ENCODE measurements around the gene STPG1. TPM values are rescaled to one million over a fixed set of nuclear protein-coding genes. Genes with fewer than 3 reads are reported as not detected.

The STPG1 gene
- total and polyA plus RNA-seq, 2 of the 13 experiments (the other 11 are each of a cell fraction or from before 2014, with no cell fraction given) = 3.4 to 4.3 TPM

DNA sequence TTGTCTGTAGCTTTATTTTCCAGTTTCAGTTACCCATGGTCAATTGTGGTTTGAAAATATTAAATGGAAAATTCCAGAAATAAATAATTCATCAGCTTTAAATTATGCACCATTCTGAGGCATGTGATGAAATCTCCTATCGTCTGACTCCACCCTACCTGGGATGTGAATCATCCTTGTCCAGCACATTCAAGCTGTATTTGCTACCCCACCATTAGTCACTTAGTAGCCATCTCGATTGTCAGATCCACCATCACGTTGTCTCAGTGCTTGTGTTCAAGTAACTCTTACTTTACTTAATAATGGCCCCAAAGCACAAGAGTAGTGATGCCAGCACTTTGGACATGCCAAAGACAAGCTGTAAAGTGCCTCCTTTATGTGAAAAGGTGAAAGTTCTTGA, 4.0 kb downstream of the STPG1 start:
- no peak for TF ChIP-seq JDP2 (CRISPR knock-in tag; IDR thresholded peaks at IDR 0.05; ENCODE audit: borderline replicate concordance)
- no peak for TF ChIP-seq MBD4 (IDR thresholded peaks at IDR 0.05; ENCODE audit: borderline replicate concordance, low read length)
- no peak for TF ChIP-seq ARNTL (CRISPR knock-in tag; IDR thresholded peaks at IDR 0.05)
- FAIRE-seq = no peak
- no TSS peak for BruUV-seq (replicated peaks)
- no peak for ATAC-seq
- no peaks in the 10 kb centered on the region; a peak in 1 of 5 replicates for H3K27me3 ChIP-seq (ENCODE audit: control insufficient read depth in 1 of 2, insufficient read depth in 2 of 2, low read length in 2 of 2)
- H3K9ac ChIP-seq (ENCODE audit: insufficient read depth, low read depth, low read length) = no peak overlapping the region
- peaks cover 26% of the 10 kb centered on the region for H3K4me1 ChIP-seq (ENCODE audit: insufficient read depth, low read length)
- in situ Hi-C loops (cut with HindIII; ENCODE audit: extremely low pct_ligation_motif_present, low pct_unique_long_range_greater_than_20kb) (no loop called here), intact Hi-C loops (cut with micrococcal nuclease; ENCODE audit: unreplicated experiment) (no loop called here)
- no peak overlapping the region for H2AFZ ChIP-seq (ENCODE audit: low read length)
- H3K4me2 ChIP-seq (ENCODE audit: low read depth, low read length) = no peak overlapping the region
- H4K20me1 ChIP-seq (ENCODE audit: insufficient read depth, low read length) = no peaks in the 10 kb centered on the region
- no peak overlapping the region for H3K27ac ChIP-seq (ENCODE audit: extremely low read length, insufficient read depth, low read length)
- no peaks in the 10 kb centered on the region for H3K79me2 ChIP-seq (ENCODE audit: insufficient read depth, low read length)
- no peaks in the 10 kb centered on the region for H3K9me3 ChIP-seq (ENCODE audit: low read length)
- DNase-seq (ENCODE audit: low spot score) = no peak
- POLR2A ChIA-PET = no interaction called here
- WGBS (ENCODE audit: low lambda C conversion rate) = 68% methylated on average over 3 of the region's 3 CpGs
- CTCF ChIA-PET (ENCODE audit: low intra/inter-chr PET ratio, low total read pairs) = no interaction called here
- no peak overlapping the region for H3K4me3 ChIP-seq (replicated peaks in 1 of 3; ENCODE audit: insufficient read depth in 1 of 3, low read depth in 2 of 3, low read length in 3 of 3)
- H3K36me3 ChIP-seq (replicated peaks in 1 of 2; ENCODE audit: control insufficient read depth in 1 of 2, insufficient read depth in 2 of 2, low read length in 2 of 2) = no peaks in the 10 kb centered on the region

DNA sequence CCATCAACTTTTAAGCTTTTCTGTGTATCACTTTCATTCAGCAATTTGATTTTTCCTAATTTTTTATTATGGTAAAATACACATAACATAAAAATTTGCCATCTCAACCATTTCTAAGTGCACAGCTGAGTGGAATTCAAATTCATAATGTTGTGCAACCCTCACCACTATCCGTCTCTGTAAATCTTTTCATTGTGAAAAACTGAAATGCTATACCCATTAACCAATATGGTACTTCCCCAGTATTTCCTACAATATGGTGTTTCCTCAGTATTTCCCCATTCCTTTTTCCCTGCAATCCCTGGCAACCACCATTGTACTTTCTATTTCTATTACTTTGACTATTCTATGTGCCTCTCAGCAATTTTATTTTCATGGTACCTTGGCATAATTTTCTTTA, 6.8 kb downstream of the STPG1 start:
- TF ChIP-seq CEBPB (IDR thresholded peaks at IDR 0.05; ENCODE audit: borderline replicate concordance, low read depth, low read length) = peak; percentile 51
- TF ChIP-seq ZSCAN21 (CRISPR knock-in tag; IDR thresholded peaks at IDR 0.05; ENCODE audit: borderline replicate concordance) = no peak
- DNase-seq (ENCODE audit: low spot score) = no peak
- Histone ChIP-seq H3K9ac (ENCODE audit: insufficient read depth, low read depth, low read length) (no peak overlapping the region), H2AFZ (ENCODE audit: low read length) (no peak overlapping the region), H3K4me1 (ENCODE audit: insufficient read depth, low read length) (peaks cover 13% of the 10 kb centered on the region), H3K4me3 (replicated peaks in 1 of 3; ENCODE audit: insufficient read depth in 1 of 3, low read depth in 2 of 3, low read length in 3 of 3) (no peak overlapping the region), H3K9me3 (ENCODE audit: low read length) (no peaks in the 10 kb centered on the region), H4K20me1 (ENCODE audit: insufficient read depth, low read length) (no peaks in the 10 kb centered on the region), H3K4me2 (ENCODE audit: low read depth, low read length) (no peak overlapping the region), H3K27ac (ENCODE audit: extremely low read length, insufficient read depth, low read length) (no peak overlapping the region), H3K79me2 (ENCODE audit: insufficient read depth, low read length) (no peaks in the 10 kb centered on the region), H3K36me3 (replicated peaks in 1 of 2; ENCODE audit: control insufficient read depth in 1 of 2, insufficient read depth in 2 of 2, low read length in 2 of 2) (no peaks in the 10 kb centered on the region), H3K27me3 (ENCODE audit: control insufficient read depth in 1 of 2, insufficient read depth in 2 of 2, low read length in 2 of 2) (no peaks in the 10 kb centered on the region)
- BruUV-seq (replicated peaks) = no TSS peak
- in situ Hi-C loops (cut with HindIII; ENCODE audit: extremely low pct_ligation_motif_present, low pct_unique_long_range_greater_than_20kb) = no loop called here
- ATAC-seq = no peak
- WGBS (ENCODE audit: low lambda C conversion rate) = 89% methylated on average over 1 of the region's 1 CpG
- intact Hi-C loops (cut with micrococcal nuclease; ENCODE audit: unreplicated experiment) = no loop called here
- ChIA-PET POLR2A (no interaction called here), CTCF (ENCODE audit: low intra/inter-chr PET ratio, low total read pairs) (no interaction called here)
- no peak for FAIRE-seq

All from HepG2 (cell line).